ENCODE data around the gene STIMATE. TPM values are rescaled to one million over a fixed set of nuclear protein-coding genes. Genes with fewer than 3 reads are reported as not detected.

The STIMATE gene
- total and polyA plus RNA-seq, 9 of the 15 experiments (the other 6 are each of a cell fraction or from before 2014, with no cell fraction given): 0.14 to 7.7 (median 4.9) TPM

- in situ Hi-C loops (cut with MboI): no loop called here
- 22% methylated on average over 9 of the region's 9 CpGs for WGBS (ENCODE audit: insufficient coverage, low coverage, missing lambda C conversion rate)
- Histone ChIP-seq H3K4me3 (peak overlapping the region; percentile 72), H3K9me3 (replicated peaks; ENCODE audit: control insufficient read depth, insufficient read depth, low read depth, low read length) (no peaks in the 10 kb centered on the region), H3K27ac (ENCODE audit: extremely low read depth, low read depth, low read length) (no peak overlapping the region), H3K4me2 (ENCODE audit: insufficient read depth, low read length) (peak overlapping the region; percentile 77), H3K79me2 (ENCODE audit: control insufficient read depth, insufficient read depth, low read length) (no peaks in the 10 kb centered on the region), H3K36me3 (ENCODE audit: control insufficient read depth, insufficient read depth, low read length) (no peaks in the 10 kb centered on the region), H3K4me1 (replicated peaks in 1 of 2; ENCODE audit: control insufficient read depth in 2 of 2, insufficient read depth in 2 of 2, low read length in 2 of 2) (peaks cover 7 to 14% of the 10 kb centered on the region in 2 experiments; a peak in 4 of 5 replicates), H3K27me3 (ENCODE audit: control insufficient read depth in 2 of 2, insufficient read depth in 2 of 2, low read length in 2 of 2) (no peaks in the 10 kb centered on the region), H4K20me1 (replicated peaks; ENCODE audit: control insufficient read depth, insufficient read depth, low read length) (no peaks in the 10 kb centered on the region), H2AFZ (ENCODE audit: low read depth, low read length) (peak overlapping the region; percentile 69; the same call in 1 of the 2 replicates), H3K9me1 (ENCODE audit: control insufficient read depth, insufficient read depth, low read length) (no peaks in the 10 kb centered on the region), H3K9ac (ENCODE audit: insufficient read depth in 1 of 2, low read depth in 2 of 2, low read length in 2 of 2) (peak overlapping the region; percentile 44 to 89)
- FAIRE-seq (no peak), ATAC-seq (no peak), DNase-seq (ENCODE audit: extremely low read depth in 1 of 4, low spot score in 3 of 4) (no peak)
- TF ChIP-seq KDM1A (IDR thresholded peaks at IDR 0.05) (no peak), ZNF398 (CRISPR knock-in tag; IDR thresholded peaks at IDR 0.05) (no peak), ZC3H8 (IDR thresholded peaks at IDR 0.05) (no peak), SNIP1 (IDR thresholded peaks at IDR 0.05; ENCODE audit: low read depth) (no peak), CBX3 (IDR thresholded peaks at IDR 0.05; ENCODE audit: borderline replicate concordance in 1 of 2, low read length in 2 of 2) (no peak), ZSCAN29 (IDR thresholded peaks at IDR 0.05) (no peak), ZBTB17 (CRISPR knock-in tag; IDR thresholded peaks at IDR 0.05) (no peak), ZNF644 (tag; IDR thresholded peaks at IDR 0.05; ENCODE audit: low read depth) (no peak), ZNF124 (CRISPR knock-in tag; IDR thresholded peaks at IDR 0.05) (no peak)
- no TSS peak for BruUV-seq (replicated peaks)
- intact Hi-C loops (cut with micrococcal nuclease): no loop called here
- ChIA-PET POLR2A (no interaction called here), CTCF (ENCODE audit: low intra/inter-chr PET ratio) (no interaction called here)
Measured at GRCh38 chr3:52896613-52897012, 735 bp downstream of the STIMATE start.

Measured in K562 (cell line).